Caco-2 (cell line): ENCODE results near the gene LRP1B. TPM values are rescaled to one million over a fixed set of nuclear protein-coding genes. Genes with fewer than 3 reads are reported as not detected.

Experiments
- BruUV-seq: library from RNA; stranded (reverse); fragments of 400-500 nt; replicated peaks from 2 replicates; lab custom pipeline; 2021; lab: Mats Ljungman, UMichigan
- CTCF ChIA-PET: fragments of 300-600 bp; sonication (Branson Sonifier 250); formaldehyde crosslinking; loops from one replicate; lab custom pipeline; 2022; ENCODE audit warnings: antibody characterized with exemption; lab: Charles Lee
- POLR2A ChIA-PET: fragments of 300-600 bp; sonication (Branson Sonifier 250); formaldehyde crosslinking; loops from one replicate; lab custom pipeline; 2022; ENCODE audit warnings: antibody characterized with exemption; lab: Charles Lee
- DNase-seq, 2 experiments: peaks; one replicate each; pipeline versions ENCODE4 v3.0.0 to v3.0.0-alpha.2; 2020 to 2022
- H3K27me3 ChIP-seq: replicated peaks from 2 replicates; pipeline ENCODE4 v1.6.0; 2011; ENCODE audit warnings: low read length; ENCODE audit not compliant: control insufficient read depth, insufficient read depth
- H3K36me3 ChIP-seq: 2 replicates; pipeline ENCODE4 v1.5.1; 2011; ENCODE audit warnings: low read length; ENCODE audit not compliant: control insufficient read depth, insufficient read depth
- H3K4me1 ChIP-seq: fragments of 250-450 bp; sonication (Bioruptor Pico); 2 replicates; pipeline ENCODE4 v1.5.1; 2020; ENCODE audit warnings: mild to moderate bottlenecking
- H3K4me3 ChIP-seq: 2 replicates; pipeline ENCODE4 v1.5.1; 2011; ENCODE audit warnings: low read depth, mild to moderate bottlenecking, control low read depth, low read length
- H3K9me3 ChIP-seq: fragments of 250-450 bp; sonication (Bioruptor Pico); 2 replicates; pipeline ENCODE4 v1.5.1; 2020; ENCODE audit warnings: mild to moderate bottlenecking, moderate library complexity
- H3K27ac Mint-ChIP-seq: one replicate; pipeline ENCODE4 v1.8.0; 2022; ENCODE audit warnings: mixed read lengths; ENCODE audit not compliant: unreplicated experiment
- H3K27me3 Mint-ChIP-seq: one replicate; pipeline ENCODE4 v1.8.0; 2022; ENCODE audit warnings: mixed read lengths; ENCODE audit not compliant: insufficient read depth, unreplicated experiment
- H3K36me3 Mint-ChIP-seq: one replicate; pipeline ENCODE4 v1.8.0; 2022; ENCODE audit warnings: mild to moderate bottlenecking, mixed read lengths; ENCODE audit not compliant: insufficient read depth, unreplicated experiment
- H3K4me1 Mint-ChIP-seq: one replicate; pipeline ENCODE4 v1.8.0; 2022; ENCODE audit warnings: low read depth, mixed read lengths; ENCODE audit not compliant: unreplicated experiment
- H3K4me3 Mint-ChIP-seq: one replicate; pipeline ENCODE4 v1.8.0; 2022; ENCODE audit warnings: mild to moderate bottlenecking, moderate library complexity, mixed read lengths; ENCODE audit not compliant: unreplicated experiment
- H3K9me3 Mint-ChIP-seq: one replicate; pipeline ENCODE4 v1.8.0; 2022; ENCODE audit warnings: mixed read lengths; ENCODE audit not compliant: unreplicated experiment
- CTCF ChIP-seq, 2 experiments: fragments of 200-600 bp in 1 of 2; IDR thresholded peaks; 1 replicate in 1 of 2; 2 replicates in 1 of 2; pipeline versions ENCODE4 v1.5.1 to v1.8.0; 2011 to 2022; ENCODE audit warnings: antibody characterized with exemption in 1 of 2, control low read depth in 1 of 2, inconsistent platforms in 1 of 2, low read depth in 1 of 2, low read length in 1 of 2, mild to moderate bottlenecking in 1 of 2, moderate library complexity in 1 of 2; ENCODE audit not compliant: insufficient read depth in 1 of 2, severe bottlenecking in 1 of 2, unreplicated experiment in 1 of 2
- intact Hi-C: fragments of 100-400 bp; cut with micrococcal nuclease; formaldehyde crosslinking; loops from one replicate; pipeline ENCODE4 v1.10.0; 2022; ENCODE audit not compliant: unreplicated experiment
- total RNA-seq: library from RNA; stranded (reverse); gene quantifications from 2 replicates; pipeline ENCODE4 v1.2.3, GENCODE V29; 2022

Gene LRP1B
- total RNA-seq, 1 experiment from 2014 or later: not detected

DNA sequence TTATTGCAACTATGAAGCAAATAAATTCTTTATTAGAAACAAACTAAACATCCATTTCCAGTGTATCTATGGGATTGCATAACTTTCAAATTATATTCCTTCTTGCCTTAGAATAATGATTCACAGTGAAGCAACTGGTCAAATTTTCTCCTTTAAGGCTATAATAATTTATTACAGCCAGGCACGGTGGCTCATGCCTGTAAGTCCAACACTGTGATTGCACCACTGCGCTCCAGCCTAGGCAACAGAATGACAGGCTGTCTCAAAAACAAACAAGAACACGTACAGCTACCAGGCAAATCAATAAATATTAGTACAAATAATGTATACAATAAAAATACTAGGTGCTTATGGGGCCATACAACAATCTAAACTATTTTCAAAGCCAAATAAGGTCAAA is 1416.2 kb downstream of the LRP1B start:
- POLR2A ChIA-PET: no interaction called here
- intact Hi-C loops: no loop called here
- Mint-ChIP-seq H3K9me3 (no peaks in the 10 kb centered on the region), H3K27ac (no peak overlapping the region), H3K4me3 (no peak overlapping the region), H3K4me1 (no peaks in the 10 kb centered on the region), H3K36me3 (no peaks in the 10 kb centered on the region), H3K27me3 (peaks cover 10% of the 10 kb centered on the region)
- no peaks in the 10 kb centered on the region for H3K9me3 ChIP-seq
- TF ChIP-seq CTCF (IDR thresholded peaks at IDR 0.05; ENCODE audit: insufficient read depth in 1 of 2, low read depth in 1 of 2, low read length in 1 of 2, severe bottlenecking in 1 of 2, unreplicated experiment in 1 of 2): no peak
- CTCF ChIA-PET: no interaction called here
- no peaks in the 10 kb centered on the region for H3K27me3 ChIP-seq
- no peak for DNase-seq
- BruUV-seq: no TSS peak
- H3K36me3 ChIP-seq: no peaks in the 10 kb centered on the region
- no peaks in the 10 kb centered on the region for H3K4me1 ChIP-seq
- H3K4me3 ChIP-seq: no peak overlapping the region

DNA sequence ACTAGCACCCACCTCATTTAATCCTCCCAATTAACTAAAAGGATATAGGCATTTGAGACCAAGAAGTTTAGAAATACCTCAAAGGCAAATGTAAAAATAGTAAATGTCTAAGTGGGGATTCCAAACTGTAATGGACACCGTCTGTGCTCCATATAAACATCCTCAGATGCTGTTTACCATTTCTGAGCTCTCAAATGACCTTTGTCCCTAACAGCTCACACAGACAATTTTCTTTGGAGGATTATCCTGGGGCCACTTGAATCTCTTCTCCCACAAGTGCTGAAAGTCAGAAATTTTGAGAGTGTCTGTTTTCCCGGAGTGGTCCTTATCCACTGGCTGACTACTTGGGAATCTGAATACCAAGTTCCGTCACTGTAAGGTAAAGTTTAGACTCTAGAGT is 1418.9 kb downstream of the LRP1B start:
- no peaks in the 10 kb centered on the region for H3K4me1 Mint-ChIP-seq
- H3K36me3 ChIP-seq: no peaks in the 10 kb centered on the region
- no peaks in the 10 kb centered on the region for H3K9me3 ChIP-seq
- no peak for DNase-seq
- no peaks in the 10 kb centered on the region for H3K9me3 Mint-ChIP-seq
- H3K27ac Mint-ChIP-seq: no peak overlapping the region
- H3K4me3 Mint-ChIP-seq: no peak overlapping the region
- H3K4me1 ChIP-seq: no peaks in the 10 kb centered on the region
- TF ChIP-seq CTCF (IDR thresholded peaks at IDR 0.05; ENCODE audit: insufficient read depth in 1 of 2, low read depth in 1 of 2, low read length in 1 of 2, severe bottlenecking in 1 of 2, unreplicated experiment in 1 of 2): no peak
- no peak overlapping the region for H3K4me3 ChIP-seq
- H3K27me3 ChIP-seq: no peaks in the 10 kb centered on the region
- H3K36me3 Mint-ChIP-seq: no peaks in the 10 kb centered on the region
- ChIA-PET POLR2A (no interaction called here), CTCF (no interaction called here)
- H3K27me3 Mint-ChIP-seq: peaks cover 3% of the 10 kb centered on the region
- no TSS peak for BruUV-seq
- intact Hi-C loops: no loop called here

GRCh38 chr2:140701726-140702125 is 1429.1 kb downstream of the LRP1B start:
- no peak for DNase-seq
- Mint-ChIP-seq H3K27ac (no peak overlapping the region), H3K9me3 (no peaks in the 10 kb centered on the region), H3K4me3 (no peak overlapping the region), H3K36me3 (no peaks in the 10 kb centered on the region), H3K27me3 (peaks cover 4% of the 10 kb centered on the region), H3K4me1 (no peaks in the 10 kb centered on the region)
- Histone ChIP-seq H3K9me3 (no peaks in the 10 kb centered on the region), H3K4me1 (no peaks in the 10 kb centered on the region), H3K27me3 (no peaks in the 10 kb centered on the region), H3K4me3 (no peak overlapping the region), H3K36me3 (no peaks in the 10 kb centered on the region)
- no peak for TF ChIP-seq CTCF (IDR thresholded peaks at IDR 0.05; ENCODE audit: insufficient read depth in 1 of 2, low read depth in 1 of 2, low read length in 1 of 2, severe bottlenecking in 1 of 2, unreplicated experiment in 1 of 2)
- POLR2A ChIA-PET: no interaction called here
- intact Hi-C loops: no loop called here
- CTCF ChIA-PET: no interaction called here
- BruUV-seq: no TSS peak
